ENCODE measurements around the gene THSD7A.

Gene THSD7A, protein sequence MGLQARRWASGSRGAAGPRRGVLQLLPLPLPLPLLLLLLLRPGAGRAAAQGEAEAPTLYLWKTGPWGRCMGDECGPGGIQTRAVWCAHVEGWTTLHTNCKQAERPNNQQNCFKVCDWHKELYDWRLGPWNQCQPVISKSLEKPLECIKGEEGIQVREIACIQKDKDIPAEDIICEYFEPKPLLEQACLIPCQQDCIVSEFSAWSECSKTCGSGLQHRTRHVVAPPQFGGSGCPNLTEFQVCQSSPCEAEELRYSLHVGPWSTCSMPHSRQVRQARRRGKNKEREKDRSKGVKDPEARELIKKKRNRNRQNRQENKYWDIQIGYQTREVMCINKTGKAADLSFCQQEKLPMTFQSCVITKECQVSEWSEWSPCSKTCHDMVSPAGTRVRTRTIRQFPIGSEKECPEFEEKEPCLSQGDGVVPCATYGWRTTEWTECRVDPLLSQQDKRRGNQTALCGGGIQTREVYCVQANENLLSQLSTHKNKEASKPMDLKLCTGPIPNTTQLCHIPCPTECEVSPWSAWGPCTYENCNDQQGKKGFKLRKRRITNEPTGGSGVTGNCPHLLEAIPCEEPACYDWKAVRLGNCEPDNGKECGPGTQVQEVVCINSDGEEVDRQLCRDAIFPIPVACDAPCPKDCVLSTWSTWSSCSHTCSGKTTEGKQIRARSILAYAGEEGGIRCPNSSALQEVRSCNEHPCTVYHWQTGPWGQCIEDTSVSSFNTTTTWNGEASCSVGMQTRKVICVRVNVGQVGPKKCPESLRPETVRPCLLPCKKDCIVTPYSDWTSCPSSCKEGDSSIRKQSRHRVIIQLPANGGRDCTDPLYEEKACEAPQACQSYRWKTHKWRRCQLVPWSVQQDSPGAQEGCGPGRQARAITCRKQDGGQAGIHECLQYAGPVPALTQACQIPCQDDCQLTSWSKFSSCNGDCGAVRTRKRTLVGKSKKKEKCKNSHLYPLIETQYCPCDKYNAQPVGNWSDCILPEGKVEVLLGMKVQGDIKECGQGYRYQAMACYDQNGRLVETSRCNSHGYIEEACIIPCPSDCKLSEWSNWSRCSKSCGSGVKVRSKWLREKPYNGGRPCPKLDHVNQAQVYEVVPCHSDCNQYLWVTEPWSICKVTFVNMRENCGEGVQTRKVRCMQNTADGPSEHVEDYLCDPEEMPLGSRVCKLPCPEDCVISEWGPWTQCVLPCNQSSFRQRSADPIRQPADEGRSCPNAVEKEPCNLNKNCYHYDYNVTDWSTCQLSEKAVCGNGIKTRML (N-terminal part only)

DNA sequence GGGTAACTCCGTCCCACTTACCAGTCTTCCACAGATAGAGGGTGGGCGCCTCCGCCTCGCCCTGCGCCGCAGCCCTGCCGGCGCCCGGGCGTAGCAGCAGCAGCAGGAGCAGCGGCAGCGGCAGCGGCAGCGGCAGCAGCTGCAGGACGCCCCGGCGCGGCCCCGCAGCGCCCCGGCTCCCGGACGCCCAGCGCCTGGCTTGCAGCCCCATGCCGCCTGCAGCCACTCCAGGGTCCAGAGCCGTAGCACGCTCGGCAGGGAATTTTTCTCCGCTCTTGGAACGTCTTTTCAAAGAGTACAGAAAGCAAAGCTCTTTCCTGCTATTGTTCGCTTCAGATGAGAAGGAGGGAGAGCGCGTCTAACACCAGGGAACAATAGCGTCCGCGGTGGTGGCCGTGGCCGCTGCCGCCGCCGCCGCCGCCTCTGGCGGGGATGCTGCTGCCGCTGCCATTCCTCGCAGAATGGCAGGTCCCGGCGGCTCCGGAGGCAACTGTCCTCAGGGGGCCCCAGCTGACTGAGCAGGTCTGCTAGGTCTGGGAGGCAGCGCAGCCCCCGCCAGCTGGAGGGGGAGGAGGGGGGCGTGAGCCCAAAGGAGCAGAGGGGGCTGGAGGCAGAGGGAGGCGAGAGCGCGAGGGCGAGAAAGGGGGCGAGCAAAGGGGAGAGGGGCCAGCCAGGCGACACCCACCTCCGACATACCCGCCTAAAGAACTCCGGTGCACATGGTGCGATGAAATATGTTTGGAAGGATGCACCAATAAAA is at the start of gene THSD7A:
THSD7A (minus strand) TSS at position 463 of the 760 bp plus-strand sequence; CDS start at position 211, 252 bp downstream.
- DNase-seq = peak; percentile 52

DNA sequence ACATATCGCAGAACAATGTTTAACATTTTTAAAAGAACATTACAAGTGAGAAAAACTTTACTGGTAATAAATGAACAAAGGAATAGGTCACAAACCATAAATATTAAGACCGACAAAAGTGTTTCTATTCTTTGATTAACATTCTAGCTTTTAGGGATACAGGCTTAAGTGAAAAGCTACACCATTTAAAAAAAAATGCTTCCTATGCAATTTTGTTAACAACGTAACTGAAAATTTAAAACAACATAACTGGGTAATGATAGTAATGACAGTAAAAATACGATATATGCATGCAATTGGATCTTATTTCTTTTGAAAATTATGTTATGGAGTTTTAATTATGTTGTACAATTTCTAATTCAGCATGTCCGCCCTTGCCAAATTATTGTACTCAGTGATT is 49.7 kb upstream of the THSD7A start:
- DNase-seq = no peak

DNA sequence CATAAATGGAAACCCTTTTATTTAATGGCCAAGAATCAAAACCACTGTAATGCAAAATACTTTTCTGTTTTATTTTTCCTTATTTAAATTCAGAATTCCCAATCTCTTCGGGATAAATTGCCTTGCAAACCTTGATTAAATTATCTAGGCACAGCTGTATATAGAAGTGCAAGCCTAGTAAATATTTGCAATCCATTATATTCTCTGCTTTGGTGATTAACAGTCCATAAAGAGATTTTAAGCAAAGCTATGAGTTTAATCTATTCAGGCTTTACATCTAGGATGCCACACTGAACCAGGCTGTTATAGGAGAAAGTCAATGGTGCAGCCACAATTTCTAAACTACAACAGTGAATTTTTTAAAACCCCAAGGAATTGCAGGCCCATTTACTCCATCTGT is 43.6 kb upstream of the THSD7A start:
- DNase-seq = no peak

DNA sequence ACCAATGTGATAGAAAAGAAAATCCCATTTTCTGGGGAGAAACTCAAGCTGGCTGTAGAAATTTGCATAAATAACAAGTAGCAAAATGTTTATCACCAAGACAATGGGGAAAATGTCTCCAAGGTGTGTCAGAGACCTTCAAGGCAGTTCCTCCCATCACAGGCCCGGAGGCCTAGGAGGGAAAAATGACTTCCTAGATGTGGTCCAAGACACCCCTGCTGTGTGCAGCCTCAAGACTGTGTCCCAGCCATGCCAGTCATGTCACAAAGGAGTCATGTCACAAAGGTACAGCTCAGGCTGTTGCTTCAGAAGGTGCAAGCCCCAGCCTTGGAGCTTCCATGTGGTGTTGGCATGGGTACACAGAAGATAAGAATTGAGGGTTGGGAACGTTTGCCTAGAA is 33.7 kb upstream of the THSD7A start:
- no peak for DNase-seq

DNA sequence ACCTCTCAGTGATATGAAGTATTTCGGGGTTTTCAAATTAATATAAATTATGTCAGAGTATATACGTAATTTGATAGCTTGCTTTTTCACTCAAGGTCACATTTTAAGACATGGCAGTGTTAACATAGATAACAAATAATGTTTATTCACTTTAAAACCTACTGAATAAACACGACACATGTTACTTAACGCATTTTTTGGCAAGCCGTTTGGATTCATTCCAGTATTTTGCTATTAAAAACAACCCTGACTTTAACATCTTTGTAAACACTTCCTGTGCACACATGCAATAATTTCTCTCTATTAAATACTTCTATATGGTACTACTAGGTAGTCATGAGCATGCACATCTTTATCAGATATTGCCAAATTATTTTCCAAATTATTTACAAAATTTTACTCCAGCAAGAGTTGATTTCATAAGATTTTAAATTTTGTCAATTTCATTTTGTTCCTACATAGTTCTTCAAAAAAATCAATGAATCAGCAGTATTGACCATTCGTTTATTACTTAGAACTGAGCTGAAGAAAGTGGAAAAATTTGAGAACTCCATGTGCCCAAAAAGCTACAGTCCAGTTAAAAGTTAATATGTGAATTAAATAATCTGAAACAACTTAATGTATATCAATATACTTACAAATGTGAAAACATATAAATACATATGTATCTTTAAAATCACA is 26.8 kb upstream of the THSD7A start:
- DNase-seq = no peak

DNA sequence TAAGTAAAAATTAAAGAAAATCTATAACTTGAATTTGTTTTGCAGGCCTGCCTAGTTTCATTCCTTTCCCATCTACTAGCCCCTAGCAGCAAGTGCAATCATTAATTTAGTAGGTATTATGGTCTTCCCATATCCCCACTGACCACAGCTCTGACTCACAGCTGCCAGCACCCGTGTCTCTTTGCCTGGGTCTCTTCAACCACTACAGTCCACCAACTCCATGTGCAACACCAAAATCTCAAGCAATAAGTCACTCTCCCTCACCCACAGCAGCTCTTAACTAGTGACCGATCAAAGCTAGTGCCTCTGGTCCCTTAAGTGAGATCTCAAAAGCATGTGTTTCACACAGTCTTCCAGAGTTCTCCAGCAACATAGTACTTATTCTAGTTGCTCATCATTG is 26.0 kb upstream of the THSD7A start:
- DNase-seq = no peak

DNA sequence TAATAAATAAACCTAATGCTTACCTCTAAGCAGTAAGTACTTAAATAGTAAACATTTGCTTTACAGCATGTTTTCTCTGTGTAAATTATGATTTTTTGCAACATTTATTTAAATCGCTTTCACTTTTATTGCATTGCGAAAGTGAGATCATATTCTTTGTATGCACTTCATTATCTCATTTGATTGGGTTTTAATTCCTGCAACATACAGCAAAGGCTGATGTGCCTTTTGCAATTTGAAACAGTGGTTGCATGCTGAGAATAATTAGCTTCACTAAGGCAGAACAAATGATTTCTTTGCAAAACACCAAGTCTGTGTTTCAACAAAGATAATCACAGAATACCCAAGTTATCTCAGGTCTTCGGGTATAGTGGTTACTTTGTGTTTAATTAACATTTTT is 16.3 kb upstream of the THSD7A start:
- no peak for DNase-seq

DNA sequence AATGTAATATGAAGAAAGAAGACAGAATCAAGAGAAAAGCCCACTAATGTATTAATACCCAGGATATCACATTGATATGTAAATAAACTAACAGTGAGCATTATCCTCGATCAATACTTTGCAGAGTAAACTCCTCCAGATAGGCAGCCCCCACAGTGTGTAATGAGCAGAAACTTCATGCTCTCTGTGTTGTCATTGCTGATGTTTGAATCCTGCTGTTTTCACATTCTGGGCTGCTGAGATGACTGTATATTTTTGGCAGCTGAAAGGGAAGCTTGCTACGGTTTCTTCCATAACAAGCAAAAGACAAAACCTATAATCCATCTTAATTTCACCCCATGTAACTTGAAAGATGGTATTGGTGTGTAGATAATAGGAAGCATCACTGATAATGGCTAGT is 15.3 kb upstream of the THSD7A start:
- DNase-seq = no peak

DNA sequence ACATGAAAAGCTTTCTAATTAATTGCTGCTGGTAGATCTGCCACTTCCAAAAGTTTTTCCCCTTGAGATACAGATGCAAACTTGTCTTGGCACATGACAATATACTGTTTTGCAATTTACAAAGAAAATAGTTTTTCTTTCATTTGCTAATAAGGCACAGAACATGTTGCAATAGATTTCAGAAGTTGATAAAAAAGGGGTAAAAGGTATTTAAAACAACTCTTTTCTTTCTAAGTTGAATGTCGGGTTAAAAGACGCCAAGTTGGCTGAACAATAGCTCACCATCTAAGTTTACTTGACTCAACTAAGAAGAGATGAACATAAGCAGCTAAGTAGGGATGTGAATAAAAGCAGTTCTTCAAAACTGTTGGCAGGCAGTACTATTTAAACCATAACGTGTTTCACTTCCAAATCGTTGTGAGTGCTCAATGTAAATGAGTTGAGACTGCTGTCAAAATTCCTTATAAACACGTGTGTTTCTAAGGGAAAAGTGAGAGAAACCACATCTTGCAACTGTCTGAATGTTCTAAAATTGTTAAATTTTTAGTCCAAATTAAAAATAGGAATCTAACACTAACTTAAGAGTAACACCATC is 14.5 kb upstream of the THSD7A start:
- no peak for DNase-seq

DNA sequence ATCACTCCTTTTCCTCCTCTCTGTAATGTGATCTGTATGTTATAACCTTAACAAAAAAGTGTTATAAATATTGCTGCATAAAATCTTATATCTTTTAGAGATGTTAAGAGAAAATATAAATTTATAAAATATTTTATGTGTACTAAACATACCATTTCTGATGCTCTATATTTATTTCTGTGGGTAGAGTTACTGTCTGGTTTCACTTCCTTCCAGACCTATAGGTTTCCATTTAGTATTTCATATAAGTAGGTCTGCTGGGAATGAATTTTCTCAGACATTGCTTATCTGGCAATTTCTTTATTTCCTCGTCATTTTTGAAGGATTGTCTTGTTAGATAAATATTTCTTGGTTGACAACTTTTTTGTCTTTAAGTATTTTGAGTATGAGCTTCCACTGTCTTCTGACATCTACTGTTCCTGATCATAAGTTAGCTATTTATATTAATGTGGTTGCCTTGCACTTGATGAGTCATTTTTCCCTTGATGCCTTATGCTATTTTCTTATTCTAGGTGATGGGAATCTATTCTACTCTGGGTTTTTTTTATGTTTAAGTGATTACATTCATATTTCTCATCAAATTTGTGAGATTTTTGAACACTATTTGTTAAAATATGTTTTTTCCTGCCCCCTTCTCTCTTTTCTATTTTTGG is 11.2 kb upstream of the THSD7A start:
- no peak for DNase-seq

DNA sequence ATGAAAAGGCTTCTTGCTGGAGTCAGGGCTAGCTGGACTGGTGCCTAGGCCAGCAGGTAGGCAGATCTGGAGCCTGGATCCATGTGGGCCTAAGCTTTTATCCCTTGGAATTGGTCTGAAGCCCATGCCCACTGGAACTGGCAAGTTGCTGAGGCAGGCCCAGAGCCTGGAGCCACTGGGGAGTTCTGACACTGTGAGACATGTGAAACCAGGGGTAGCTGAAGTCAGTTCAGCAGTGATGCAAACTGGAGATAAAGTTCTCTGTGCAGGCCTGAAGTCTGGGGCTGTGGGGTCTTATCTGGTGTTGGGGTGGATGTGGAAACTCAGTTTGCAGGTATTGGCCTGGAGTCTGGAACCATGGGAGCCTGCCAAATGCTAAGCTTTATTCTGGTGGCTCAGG is 9.7 kb upstream of the THSD7A start:
- DNase-seq = no peak

DNA sequence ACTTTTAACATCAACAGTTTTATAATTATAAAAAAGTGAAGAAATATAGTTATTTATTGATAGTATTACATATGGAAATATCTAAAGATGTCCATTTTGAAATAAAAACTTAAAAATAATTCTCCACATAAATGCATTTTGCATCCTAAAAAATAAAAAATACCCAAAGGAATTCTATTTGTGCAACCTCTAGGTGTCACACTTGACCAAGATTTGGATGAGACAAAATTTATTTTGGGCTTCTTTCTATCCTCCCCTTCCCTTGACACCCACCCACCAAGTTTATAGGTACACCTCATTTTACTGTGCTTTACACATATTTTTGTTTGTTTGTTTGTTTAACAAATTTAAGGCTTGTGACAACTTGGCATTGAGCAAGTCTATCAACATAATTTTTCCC is 3.3 kb upstream of the THSD7A start:
- no peak for DNase-seq

DNA sequence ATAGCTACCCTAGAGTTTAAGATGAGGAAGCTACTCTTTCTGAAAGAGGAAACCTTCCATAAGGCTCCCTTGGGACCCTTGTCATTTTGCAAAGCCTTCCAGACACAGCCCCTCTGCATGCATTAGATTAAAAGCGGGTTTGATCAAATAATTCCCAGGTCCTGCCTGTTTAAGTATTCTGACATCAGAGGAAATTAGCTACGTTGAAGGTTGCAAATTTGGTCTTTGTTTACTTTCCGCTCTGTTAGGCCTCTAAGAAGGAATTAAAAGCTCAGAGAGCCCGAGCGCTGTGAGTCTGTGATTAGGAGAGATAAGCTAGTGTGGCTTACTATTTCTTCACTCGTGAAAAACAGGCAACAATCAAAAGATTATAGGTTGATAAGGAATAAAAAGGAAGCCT is 1.4 kb upstream of the THSD7A start:
- peak; percentile 2 for DNase-seq

DNA sequence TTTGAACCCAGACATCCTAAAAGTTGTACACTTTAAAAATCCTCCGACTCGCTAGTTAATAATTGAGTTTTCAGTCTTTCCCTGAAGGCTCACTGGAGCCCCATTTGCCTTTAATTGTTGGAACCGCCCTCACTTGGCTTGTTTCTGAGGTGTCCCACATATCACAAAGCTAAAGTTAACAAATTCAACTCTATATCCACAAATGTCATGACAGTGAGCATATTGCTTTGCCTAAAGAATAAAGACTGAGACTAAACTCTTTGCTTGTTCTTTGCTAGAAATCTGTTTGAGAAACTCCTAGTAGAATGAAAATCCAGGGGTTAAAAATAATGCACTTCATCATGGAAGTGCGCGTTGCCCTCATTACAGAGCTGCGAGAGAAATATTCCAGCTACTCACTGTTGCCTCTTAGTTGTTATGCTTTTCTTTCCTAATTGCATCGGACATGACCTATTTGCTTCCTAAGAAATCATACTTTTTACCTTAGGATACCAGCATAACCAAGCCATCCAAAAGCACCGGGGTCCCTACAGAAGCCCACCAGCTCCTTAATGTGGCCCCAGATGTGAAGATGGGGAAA is 752 bp downstream of the THSD7A start:
- DNase-seq = peak; percentile 32

DNA sequence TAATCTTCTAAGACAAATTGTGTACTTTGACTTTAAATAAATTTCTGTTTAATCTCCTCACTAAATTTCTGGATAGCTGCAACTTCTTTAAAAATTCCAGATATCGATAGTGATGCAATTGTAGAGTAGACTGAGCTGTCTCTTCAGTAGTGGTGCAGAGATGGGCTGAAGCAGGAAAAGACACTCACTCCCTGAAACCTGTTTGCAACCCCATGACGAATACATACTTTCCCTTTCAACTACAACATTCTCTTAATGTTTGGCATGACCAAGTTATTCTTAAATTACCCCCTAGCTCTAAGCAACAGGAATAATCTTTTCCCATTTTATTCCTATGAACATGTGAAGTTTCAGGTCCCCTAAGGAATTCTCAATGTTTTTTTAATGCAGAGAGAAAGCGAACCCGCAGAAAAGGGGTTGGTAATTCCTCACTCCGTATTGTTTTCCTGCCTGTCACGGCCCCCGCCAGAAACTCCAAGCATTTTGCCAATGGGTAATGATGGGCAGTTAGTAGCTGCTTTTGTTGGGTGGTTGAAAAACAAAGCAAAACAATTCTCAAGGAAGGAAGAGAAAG is 1.3 kb downstream of the THSD7A start:
- DNase-seq = no peak

DNA sequence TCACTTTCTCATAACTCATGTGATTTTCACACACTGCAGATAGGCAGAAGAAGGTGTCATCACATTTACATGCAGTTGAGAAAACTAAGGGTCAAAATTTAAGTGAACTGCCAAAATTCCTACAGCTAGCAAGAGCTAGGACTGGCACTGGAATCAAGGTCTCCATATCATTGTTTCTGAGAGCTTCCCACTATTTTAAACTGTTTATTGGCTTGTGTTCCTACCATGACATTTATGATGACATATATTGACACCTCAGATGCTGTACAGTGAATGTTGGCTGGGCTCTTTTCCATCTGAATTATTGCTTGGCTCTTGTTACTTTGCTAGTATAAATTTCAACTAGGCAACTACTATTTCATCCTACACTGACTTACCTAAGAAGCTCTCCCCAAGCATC is 2.0 kb downstream of the THSD7A start:
- DNase-seq = no peak

DNA sequence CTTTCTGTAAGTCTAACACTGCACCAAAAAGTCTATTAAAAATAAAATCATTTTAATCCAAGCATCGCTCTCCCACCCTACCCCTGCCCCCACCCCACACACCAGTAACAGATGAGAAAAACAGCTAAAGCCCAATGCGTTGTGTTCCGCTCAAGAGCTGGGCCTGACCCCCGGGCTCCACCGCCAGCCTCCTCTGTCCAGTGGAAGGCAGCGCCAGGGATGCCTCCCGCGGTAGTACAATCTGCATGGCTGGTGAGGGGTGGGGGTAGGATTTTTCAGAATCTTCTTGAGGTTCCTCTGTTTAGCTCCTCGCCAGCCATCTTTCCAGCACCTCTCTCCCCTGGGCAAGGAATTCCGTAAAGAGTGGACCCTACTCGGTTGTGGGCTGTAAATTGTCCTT is 12.1 kb downstream of the THSD7A start:
- no peak for DNase-seq

DNA sequence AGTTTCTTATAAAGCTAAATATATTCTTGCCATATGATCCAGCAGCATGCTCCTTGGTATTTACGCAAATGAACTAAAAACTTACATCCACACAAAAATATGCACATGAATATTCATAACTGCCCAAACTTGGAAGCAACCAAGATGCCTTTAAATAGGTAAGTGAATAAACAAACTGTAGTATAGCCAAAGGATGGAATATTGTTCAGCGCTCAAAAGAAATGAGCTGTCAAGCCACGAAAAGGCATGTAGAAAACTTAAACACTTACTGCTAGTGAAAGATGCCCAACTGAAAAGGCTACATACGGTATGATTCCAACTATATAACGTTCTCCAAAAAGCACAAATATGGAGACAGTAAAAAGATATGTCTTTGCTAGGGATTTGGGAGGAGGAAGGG is 12.7 kb downstream of the THSD7A start:
- DNase-seq = no peak

DNA sequence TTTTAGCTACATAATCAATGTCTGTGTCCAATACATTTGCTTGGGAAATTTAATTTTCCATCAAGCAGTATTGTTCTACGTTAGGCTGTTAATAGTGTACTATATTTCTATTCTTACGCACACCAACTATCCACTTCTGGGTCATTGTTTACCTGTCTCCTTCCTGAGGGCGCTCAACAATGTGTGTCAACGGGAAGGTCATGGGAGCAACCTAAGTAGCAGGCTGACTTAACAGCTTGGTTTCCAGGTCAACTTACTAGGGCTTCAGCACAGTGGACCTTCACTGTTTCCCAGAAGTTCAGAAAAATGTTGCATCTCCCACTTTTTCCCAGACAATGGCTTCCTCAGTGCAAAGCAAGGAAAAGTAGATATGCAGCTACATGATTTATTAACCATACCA is 13.7 kb downstream of the THSD7A start:
- no peak for DNase-seq

DNA sequence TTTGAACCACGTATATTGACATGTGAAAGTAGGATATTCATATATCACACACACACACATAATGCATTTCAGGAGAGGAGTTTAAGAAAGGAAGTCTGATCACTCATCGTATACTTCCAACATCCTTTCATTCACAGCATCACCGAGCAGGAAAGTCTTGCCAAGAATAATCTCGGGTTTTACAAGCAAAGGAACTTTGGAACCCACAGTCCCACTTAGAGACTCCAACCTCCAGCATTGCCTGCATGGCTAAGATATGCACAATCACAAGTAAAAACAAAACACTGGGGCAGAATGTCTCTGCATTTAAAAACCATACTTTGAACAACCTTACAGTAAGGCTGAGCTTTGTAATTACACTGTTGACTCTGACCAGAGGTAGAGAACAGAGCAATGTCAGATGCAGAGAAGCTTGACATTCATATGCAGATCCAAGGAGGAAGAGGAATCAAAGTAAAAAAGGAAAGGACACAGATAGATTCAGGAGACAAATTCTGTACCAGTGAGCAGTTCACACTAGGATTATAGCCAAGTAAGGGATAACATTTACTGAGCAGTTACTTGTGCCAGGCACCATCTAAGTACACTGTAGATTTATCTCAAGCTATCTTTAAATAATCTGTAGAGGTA is 14.8 kb downstream of the THSD7A start:
- DNase-seq = no peak
